Body of pancreas (tissue), 4 donors: Measurements from ENCODE around the gene GPER1.

ENCODE experiments used
- CTCF ChIP-seq, 7 experiments: fragments of 450-650 bp in 4 of 7; fragments of 200-600 bp in 3 of 7; sonication (generic) in 3 of 7; IDR thresholded peaks; one replicate each; pipeline ENCODE4 v1.5.1; 2016 to 2019; ENCODE audit warnings: antibody characterized with exemption in 7 of 7
- POLR2A ChIP-seq, 3 donors: fragments of 450-650 bp; IDR thresholded peaks; one replicate each; pipeline ENCODE4 v1.6.1; 2016; ENCODE audit warnings: antibody characterized with exemption in 3 of 3, mild to moderate bottlenecking in 2 of 3

DNA sequence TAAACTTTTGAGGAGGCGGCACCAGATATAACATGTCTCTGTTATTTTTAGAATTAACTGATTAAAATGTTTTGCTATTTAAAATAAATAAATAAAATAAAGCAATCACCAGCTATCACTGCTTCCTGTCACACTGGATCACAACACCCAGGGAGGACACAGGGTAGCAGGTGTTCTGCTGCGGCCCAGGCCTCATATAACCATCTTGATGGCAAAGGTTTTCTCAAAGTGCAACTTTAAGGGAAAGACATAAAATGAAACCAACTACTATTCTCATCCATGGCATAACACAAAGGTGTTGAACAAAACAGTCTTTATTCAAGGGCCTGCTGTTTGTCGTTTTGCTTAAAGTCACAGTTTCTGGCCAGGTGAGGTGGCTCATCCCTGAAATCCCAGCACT lies 23.2 kb downstream of the GPER1 start:
- TF ChIP-seq CTCF (IDR thresholded peaks at IDR 0.05), result no peak
- no peak for TF ChIP-seq POLR2A (IDR thresholded peaks at IDR 0.05)
